ACHN (cell line): Measurements from ENCODE around the gene MAGI2.
"Not testable (repeated sequence)": the region's sequence is repeated elsewhere in the genome, so short reads cannot be mapped to it uniquely, and the experiment has no call there.

Experiments used
- DNase-seq: peaks from one replicate; pipeline ENCODE4 v3.0.0-alpha.2; 2015
- in situ Hi-C: cut with HindIII; loops from 2 replicates; pipeline ENCODE4 v1.10.0; 2017; ENCODE audit warnings: low sequenced_read_pairs, low pct_ligation_motif_present, low pct_unique_long_range_greater_than_20kb

The MAGI2 gene

DNA sequence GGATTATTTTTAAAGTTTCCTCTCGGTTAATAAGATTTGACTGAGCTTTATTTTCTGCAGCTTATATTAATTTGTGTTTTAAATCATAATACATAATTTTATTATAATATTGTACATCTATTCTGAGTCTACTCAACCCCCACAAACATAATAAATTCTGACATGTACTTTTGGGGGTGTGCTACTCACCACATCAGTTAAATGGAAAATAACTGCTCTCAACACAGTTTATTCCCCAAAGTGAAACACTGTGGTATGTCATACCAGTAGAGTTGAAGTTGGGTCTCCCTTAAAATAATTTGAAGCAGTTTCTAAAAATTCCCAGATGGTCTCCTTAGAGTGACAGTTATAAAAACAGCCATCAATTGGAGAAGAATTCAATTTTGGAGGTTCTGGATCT, 1191.7 kb downstream of the MAGI2 start:
- no peak for DNase-seq
- in situ Hi-C loops = no loop called here

DNA sequence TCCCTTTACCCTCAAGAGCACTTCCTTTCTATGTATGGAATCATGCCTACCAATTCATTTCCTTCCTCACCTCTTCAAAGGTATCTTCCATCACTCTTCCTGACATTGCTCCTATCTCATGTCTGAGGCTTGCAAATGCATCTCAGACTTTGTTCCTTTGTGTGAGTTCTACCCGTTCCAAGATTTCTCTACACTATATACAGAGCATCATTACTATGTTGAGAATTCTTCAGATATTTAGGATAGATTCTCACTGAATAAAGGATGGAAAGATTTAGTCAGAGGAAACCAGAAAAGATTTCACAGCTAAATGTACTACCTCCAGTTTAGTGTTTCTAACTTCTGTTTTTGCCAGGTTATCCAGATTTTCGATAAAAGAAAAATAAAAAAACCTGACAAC, 1192.2 kb downstream of the MAGI2 start:
- DNase-seq = no peak
- in situ Hi-C loops = no loop called here

DNA sequence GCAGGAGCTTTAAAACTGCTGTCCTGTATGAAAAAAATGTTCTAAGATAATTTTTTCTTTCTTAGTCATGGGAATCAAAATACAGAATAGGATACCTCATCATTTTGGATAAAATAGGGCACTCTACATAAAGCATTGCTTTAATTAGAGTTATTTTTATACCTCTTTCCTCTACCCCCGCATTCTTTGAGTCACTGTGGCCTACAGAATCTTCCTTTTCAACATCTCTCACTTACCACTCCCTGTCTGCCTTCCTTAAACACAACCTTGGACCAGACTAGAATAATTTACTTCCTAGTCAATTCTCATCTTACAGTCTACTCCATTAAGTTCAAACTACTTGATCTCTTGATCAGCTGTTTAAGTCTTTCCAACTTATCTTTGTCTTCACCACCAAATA, 1192.6 kb downstream of the MAGI2 start:
- in situ Hi-C loops = no loop called here
- no peak for DNase-seq

DNA sequence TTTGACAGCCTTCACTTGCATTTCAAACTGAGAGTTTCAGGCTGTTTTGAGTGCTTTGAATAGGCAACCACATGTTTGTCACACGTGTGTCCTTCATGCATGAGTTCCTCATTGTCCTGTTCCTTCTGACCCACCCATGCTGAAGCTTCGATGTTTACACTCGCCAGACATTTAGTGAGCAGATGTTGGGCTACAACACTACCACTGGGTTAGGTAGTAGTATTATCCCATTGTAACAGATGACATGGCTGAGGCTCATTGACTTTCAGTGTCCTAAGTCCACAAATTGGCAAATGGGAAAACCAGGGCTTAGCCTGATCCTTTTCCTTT, 1198.8 kb downstream of the MAGI2 start:
- in situ Hi-C loops = no loop called here
- DNase-seq = no peak

DNA sequence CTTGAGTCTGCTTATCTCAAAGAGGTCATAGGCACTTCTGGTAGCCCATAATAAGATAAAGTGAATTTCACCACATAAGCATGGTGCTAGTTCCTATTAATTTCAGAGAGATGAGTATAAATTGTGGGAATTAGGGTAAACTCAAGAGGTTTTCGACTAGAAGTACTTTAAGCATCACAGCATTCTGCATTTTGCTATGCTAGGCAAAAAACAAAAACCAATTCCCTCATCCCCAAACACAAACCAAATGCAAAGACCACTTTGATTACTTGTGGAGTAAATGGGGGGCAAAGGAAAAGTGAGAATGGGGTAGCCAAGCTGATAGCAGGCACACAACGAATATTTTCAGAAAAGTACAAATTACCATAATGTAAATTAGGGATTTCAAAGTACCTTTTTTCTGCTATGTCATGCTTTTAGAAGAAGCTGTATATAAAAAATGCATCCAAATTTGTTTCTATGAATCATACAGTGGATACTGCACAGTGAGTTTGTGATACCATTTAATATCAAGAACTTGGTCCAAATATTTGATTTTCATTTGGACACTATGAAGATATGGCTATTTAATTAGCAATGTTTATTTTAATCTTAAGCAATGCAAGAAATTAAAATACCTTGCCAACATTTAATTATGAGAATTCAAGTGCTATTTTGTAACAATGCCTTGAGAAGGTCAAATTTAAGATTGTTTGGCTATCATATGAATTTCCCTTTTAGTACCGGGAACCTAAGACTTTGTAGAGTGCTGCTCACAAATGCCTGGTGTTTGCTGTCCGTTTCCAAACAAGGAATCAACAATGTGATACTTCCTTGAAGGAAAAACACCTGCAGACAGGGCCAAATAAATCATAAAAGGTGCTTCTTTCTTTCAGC, 1199.4 kb downstream of the MAGI2 start:
- in situ Hi-C loops = no loop called here
- DNase-seq = no peak

DNA sequence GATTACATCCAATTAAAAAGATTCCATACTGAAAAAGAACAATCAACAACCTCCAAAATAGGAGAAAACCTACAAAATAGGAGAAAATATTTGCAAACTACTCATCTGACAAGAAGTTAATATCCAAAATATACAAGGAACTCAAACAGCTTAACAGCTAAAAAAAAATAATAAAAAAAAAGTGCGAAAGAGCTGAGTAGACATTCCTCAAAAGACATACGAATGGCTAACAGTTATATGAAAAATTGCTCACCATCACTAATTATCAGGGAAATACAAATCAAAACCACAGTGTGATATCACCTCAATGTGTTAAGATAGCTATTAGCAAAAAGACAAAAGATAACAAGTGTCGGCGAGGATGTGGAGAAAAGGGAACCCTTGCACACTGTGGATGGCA, 1204.6 kb downstream of the MAGI2 start:
- DNase-seq = no peak
- in situ Hi-C loops = no loop called here

DNA sequence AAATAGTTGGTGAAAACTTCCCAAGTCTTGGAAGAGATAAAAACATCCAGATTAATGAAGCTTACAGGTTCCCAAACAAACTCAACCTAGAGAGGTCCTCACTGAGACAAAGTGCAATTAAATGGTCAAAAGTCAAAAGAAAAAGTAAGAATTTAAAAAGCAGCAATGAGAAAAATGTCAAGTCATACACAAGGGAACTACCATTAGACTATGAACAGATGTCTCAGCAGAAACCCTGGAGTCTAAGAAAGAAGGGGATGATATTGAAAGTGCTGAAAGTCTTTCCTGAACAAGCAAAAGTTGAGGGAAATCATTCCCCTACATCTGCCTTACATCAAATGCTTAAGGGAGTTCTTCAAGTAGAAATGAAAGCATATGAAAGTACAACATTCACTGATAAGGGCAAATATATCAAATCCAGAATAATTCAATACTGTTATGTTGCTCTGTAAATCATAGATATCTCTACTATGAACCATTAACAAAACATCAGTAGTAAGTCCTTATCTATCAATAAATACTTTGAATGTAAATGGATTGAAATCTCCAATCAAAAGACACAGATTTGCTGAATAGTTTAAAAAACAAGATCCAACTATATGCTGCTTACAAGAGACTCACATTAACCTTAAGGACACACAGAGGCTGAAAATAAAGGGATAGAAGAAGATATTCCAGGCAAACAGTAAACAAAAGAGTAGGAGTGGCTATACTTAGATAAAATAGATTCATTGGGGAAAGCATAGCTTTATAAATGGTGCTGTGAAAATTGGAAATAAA, 1205.4 kb downstream of the MAGI2 start:
- in situ Hi-C loops = no loop called here

DNA sequence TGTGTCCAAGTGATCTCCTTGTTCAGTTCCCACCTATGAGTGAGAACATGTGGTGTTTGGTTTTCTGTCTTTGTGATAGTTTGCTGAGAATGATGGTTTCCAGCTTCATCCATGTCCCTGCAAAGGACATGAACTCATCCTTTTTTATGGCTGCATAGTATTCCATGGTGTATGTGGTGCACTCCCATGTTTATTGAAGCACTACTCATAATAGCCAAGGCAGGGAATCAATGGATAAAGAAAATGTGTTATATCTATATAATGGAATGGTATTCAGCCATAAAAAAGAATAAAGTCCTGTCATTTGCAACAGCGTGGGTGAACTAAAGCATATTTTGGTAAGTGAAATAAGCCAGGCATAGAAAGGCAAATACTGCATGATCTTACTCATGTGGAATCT, 1213.3 kb downstream of the MAGI2 start:
- DNase-seq, in situ Hi-C loops: not testable (repeated sequence)

More for the DNA sequence above, 1205.4 kb downstream of the MAGI2 start:
- no peak for DNase-seq

DNA sequence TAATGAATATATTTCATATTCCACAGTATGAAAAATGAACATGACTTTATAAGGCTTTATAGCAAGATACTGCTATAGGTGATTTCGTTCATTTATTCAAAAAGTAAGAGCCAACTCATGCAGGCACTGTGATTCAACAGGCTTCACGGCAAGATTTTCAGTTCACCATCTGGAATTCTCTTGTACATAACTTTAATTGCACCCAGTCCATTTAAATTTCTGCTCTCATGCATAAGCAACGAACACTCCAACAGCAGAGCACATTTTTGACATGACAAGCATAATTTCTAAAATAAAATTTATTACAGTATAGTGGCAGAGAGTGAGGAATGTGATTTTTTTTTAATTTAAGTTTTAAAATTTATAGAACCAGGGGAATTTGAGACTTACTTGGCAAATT, 1218.8 kb downstream of the MAGI2 start:
- in situ Hi-C loops = no loop called here
- no peak for DNase-seq

DNA sequence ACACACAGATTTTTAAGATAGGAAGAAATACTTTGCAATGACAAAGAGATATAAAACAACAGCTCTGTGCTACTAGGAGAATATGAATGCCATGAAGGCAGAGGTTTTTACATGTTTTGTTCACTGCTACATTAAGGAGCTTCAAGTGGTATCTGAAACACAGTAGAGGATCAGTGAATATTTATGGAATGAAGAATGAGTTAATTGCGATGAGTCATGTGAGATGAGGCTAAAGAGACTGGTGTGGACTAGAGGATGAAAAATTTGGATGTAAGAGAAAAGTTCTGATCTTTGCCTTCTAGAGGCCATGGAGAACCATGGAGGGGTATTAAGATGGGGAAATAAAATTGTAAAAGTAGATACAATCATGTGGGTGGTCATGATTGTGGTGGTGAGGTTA, 1220.7 kb downstream of the MAGI2 start:
- in situ Hi-C loops = no loop called here
- no peak for DNase-seq

DNA sequence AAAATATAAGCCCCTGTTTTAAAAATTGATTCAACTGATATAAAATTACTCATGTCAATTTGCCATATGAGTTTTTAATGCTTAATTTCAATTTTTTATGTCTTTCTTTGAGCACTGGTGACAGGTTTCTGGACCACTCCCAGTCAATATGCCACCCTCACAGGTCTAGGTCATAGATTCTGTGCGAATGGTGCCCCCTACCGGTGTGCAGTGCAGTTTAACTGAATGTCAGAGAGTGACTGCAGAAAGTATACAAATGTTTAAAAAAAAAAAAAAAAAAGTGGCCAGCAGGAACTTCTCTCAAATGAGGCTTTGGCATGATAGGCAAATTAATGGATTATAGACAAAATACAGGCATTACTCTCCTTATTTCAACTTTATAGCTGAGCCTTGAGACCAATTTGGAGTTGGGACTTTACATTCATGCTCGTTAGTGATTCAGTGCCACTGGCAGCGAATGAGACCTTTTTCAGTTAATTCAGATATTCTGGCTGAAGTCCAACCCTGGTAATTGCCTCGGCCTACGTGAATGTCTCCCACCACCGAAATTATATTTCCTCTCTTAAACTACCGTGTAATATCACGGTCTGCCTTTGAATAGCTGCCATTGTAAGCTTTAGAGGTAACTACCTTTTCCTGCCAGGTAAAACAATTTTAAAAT, 1227.3 kb downstream of the MAGI2 start:
- peak; percentile 67 for DNase-seq
- in situ Hi-C loops = no loop called here

DNA sequence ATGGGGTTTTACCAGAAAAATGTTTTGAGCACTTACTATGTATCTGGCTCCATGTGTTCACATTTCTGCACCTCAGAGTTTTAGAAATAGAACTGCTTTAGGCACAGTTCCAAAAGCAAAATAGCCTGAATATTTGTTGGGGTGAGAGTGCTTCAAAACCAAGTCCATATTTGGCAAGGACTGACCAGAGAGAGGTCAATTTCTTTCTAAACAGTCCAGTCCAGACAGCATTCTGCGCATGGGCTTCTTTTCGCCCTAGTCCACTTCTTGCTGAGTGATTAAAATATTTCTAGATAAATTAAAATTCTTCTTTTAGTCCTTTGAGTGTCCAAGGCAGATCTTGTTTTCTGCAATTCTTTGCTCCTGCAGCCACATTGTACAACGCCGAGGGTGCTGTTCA, 1227.9 kb downstream of the MAGI2 start:
- in situ Hi-C loops = no loop called here
- DNase-seq = no peak

DNA sequence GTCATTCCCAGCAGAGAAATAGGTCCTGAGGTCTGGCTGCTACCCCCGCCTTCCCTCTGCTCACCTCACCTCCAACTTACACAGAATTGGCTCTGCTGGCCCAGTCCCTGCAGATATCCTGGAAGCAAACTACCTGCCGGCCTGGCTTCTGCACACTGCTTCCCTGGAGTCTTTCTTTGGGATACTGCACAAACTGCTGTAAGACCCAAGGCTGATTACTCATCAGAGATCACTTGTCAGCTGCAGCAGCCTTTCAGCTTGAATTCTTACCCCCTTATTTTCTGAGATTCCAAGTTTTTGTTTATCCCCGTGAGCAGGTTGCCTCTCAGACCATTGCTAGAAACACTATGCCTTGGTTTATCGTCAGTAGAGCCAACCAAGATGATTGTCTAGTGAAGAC, 1228.5 kb downstream of the MAGI2 start:
- no peak for DNase-seq
- in situ Hi-C loops = no loop called here

DNA sequence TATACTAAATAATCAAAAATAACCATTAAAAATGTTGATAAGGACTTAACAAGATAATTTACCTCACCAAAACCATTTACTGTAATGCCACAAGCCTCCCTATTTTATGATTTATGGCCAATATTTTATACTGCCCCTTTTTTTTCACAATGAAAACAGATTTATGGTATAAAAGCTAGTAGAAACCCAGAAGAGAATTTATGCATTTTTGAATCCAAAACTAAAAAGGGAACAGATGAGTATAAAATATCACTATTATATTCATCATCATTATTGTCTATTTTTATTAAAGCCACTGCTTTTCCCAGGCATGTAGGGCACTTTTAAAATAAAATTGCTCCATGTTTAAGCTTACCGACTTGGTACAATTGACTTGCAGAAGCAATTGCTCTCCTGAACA, 1229.9 kb downstream of the MAGI2 start:
- no peak for DNase-seq
- in situ Hi-C loops = no loop called here

DNA sequence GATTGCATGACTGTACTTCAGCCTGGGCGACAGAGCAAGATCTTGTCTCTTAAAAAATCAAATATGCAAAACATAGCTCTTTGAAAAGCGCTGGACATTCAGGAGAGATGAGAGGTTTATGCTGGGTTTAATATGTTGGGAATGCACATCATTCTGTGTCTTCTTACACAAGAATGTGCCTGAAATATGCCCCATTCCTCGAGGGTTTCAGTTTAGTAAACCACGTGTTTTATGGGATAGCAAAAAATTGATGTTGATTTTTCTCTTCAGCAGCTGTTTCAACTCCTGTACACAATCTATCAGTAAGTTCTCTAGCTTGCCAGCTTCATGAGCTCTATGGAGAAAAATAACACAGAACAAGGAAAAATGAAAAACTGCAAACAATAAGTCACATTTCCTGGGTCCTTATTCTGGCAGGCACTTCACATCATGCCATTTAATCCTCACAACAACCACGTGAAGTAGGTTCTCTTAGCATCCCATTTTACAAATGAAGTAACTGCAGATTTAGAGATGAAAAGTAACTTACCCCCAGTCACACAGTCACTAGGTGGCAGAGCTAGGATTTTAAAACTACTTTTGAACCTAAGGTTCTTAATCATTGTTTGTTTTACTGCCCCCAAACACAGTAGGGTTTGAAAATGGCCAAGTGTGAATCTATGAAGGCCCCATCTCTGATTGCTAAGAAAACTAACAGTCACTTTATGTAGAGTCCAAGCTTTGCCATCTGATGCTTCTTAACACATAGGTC, 1231.3 kb downstream of the MAGI2 start:
- DNase-seq = no peak
- in situ Hi-C loops = no loop called here

DNA sequence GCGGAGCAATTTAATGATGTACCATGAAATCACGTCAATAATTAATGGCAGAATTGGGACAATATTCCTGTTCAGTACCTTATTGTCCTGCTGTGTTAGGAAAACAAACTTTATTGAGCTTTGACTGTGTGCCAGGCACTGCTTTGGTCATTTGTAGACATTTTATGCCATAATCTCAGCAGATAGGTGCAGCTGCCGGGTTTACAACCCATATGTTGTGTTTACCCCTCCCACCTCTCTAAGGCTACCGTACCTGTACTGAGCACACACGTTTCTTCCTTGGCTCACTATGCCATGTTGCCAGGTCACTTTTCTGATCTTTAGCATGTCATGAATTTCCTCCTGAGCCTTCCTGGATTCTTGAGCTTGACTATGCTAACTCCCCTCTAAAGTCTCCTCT, 1232.7 kb downstream of the MAGI2 start:
- in situ Hi-C loops = no loop called here
- no peak for DNase-seq

DNA sequence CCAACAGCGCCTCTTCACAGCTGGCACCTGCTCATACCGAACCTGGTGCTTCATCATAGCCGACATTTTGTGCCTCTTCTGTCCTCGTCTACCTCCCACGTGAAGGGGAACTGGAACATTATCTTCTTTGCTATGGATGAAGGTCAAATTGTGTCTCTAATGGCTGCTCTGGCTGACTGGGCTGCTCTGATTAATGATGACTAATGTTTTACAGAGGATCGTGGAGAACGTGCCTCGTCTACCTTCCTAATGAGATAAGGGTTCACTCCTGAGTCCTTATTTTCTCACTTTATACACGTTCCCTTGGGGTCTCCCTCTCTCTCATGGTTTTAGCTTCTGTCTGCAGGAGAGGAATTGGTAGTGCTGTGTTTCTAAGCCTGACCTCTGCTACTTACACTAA, 1234.6 kb downstream of the MAGI2 start:
- no peak for DNase-seq
- in situ Hi-C loops = no loop called here

DNA sequence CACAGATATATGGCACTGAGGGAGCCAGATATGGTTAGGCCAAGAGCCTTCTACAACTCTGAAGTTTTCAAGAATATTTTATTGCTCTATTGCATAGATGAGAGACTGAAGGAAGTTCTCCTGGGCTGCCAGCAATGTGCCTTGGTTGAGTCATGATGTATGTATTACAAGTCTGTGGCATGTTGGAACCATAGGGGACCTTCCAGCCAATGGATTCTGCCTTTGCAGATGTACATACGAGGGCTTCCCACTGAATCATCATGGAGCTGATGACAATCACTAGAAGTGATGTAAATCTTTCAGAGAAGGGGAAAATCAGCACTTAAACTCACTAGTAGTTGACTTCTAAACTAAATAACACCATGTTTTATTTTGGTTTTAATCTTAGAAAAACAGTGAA, 1235.4 kb downstream of the MAGI2 start:
- in situ Hi-C loops = no loop called here
- DNase-seq = no peak

DNA sequence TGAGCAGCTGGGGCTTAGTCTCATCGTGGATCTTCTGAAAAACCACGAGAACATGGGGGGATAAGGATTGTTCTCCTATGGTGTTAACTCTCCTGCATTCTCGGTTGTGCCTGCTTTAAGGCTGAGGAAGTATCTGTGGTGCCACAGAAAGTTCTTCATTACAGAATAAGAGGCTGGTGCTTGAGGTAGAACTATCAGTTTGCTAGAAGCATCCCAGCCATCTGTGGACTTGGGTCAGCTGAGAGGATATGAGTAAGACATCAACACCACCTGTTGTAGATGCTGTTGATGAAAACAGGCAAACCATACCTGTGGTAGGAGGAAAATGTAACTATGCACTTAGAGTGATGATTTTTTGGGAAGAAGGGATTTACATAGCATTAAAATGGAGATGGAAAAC, 1238.3 kb downstream of the MAGI2 start:
- DNase-seq = no peak
- in situ Hi-C loops = no loop called here
